ENCODE measurements around the gene ST6GALNAC4. TPM values are rescaled to one million over a fixed set of nuclear protein-coding genes. Genes with fewer than 3 reads are reported as not detected.

Gene ST6GALNAC4
- total RNA-seq, 4 donors from 2014 or later: 25.2 to 49.7 (median 31.7) TPM

DNA sequence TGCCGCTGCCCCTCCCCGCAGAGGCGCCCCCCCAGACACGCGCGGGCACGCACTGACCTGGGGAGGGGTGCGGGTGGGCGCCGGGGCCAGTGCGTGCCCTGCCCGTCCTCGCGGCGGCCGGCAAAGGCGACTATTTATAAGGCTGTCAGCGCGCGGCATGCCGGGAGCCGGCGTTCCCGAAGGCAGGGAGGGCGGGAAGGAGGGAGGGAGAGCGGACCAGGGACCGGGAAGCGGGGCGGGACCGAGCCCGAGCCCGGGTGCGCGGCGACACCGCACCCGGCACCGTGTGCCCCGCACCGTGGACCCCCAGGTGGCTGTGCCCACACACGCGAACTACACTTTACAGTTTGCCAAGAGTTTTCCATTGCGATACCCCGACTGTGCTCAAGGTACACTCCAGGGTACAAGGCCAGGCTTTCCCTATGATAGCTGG, 39.3 kb downstream of the ST6GALNAC4 start, which contains the start of gene AK1:
Gene AK1, minus strand, starts transcription at position 110 of the 433 bp plus-strand sequence. CDS start 3,058 bp downstream, outside the sequence.
- TF ChIP-seq, protein P1, sequence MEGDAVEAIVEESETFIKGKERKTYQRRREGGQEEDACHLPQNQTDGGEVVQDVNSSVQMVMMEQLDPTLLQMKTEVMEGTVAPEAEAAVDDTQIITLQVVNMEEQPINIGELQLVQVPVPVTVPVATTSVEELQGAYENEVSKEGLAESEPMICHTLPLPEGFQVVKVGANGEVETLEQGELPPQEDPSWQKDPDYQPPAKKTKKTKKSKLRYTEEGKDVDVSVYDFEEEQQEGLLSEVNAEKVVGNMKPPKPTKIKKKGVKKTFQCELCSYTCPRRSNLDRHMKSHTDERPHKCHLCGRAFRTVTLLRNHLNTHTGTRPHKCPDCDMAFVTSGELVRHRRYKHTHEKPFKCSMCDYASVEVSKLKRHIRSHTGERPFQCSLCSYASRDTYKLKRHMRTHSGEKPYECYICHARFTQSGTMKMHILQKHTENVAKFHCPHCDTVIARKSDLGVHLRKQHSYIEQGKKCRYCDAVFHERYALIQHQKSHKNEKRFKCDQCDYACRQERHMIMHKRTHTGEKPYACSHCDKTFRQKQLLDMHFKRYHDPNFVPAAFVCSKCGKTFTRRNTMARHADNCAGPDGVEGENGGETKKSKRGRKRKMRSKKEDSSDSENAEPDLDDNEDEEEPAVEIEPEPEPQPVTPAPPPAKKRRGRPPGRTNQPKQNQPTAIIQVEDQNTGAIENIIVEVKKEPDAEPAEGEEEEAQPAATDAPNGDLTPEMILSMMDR (IDR thresholded peaks at IDR 0.05): no peak
- TF ChIP-seq EP300 (IDR thresholded peaks at IDR 0.05): no peak
- peak in 1 of 2 donors; percentile 35 for TF ChIP-seq POLR2A (IDR thresholded peaks at IDR 0.05)
- peak; percentile 66 for TF ChIP-seq POLR2AphosphoS5 (IDR thresholded peaks at IDR 0.05)
- H3K9me3 ChIP-seq: no peaks in the 10 kb centered on the region
- no peaks in the 10 kb centered on the region for H3K27me3 ChIP-seq
- H3K36me3 ChIP-seq: peaks cover 0 to 7% of the 10 kb centered on the region in 2 donors
- H3K27ac ChIP-seq: peak within 1 kb of the TSS in 3 of 4 donors; percentile 90 to 91 (median 90)
- H3K4me3 ChIP-seq: peak within 1 kb of the TSS; percentile 31 to 76
- WGBS, 2 donors (ENCODE audit: low coverage in 1 of 2): 0 to 2% methylated on average over 1 to 8 of the region's 44 CpGs
- ATAC-seq: peak; percentile 79
- H3K4me1 ChIP-seq: peaks cover 0 to 59% (median 45%) of the 10 kb centered on the region in 3 donors

DNA sequence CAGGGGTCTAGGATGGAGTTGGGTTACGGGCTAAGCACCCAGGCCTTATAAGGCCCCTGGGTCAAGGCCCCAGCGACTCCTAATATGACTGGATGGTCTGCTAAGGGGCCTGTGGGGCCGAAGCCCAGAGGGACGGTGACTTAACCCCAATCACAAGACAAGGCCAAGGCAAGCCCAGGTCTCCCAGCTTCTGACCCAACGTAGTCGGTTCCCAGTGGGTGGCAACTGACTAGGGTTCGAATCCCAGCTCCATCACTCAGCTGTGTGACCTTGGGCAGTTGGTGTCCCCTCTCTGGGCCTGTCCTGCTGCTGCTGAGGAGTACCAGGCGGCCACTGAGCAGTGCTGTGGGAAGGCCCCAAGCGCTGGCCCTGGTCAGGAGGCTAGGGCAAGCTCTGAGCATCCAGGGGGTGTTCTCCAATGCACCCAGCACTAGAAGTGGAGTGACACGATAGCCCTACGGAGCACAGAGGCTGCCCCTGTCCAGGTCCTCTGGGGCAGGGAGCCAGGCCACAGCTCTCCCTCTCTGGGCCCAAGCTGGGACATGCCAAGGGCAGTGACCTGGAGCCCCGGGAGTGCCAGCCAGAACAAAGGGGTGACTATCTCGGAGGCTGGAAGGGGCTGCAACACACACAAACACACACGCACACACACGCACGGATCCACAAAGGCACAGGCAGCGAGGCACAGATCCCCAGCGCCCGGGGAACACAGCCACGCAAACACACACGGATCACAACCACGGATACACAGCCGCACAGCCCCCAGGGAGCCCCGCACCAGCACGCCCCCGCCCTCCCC, 39.9 kb downstream of the ST6GALNAC4 start:
- peaks cover 0 to 59% (median 45%) of the 10 kb centered on the region in 3 donors for H3K4me1 ChIP-seq
- no peaks in the 10 kb centered on the region for H3K9me3 ChIP-seq
- H3K4me3 ChIP-seq: peak overlapping the region; percentile 31 to 76
- H3K27me3 ChIP-seq: no peaks in the 10 kb centered on the region
- TF ChIP-seq, protein P1 (IDR thresholded peaks at IDR 0.05): no peak
- TF ChIP-seq EP300 (IDR thresholded peaks at IDR 0.05) (no peak), POLR2AphosphoS5 (IDR thresholded peaks at IDR 0.05) (no peak), POLR2A (IDR thresholded peaks at IDR 0.05) (no peak)
- ATAC-seq: peak; percentile 26
- peak overlapping the region in 3 of 4 donors; percentile 90 to 91 (median 90) for H3K27ac ChIP-seq
- peaks cover 0 to 14% of the 10 kb centered on the region in 2 donors for H3K36me3 ChIP-seq
- no CpG with 5 or more reads among the region's 26 CpGs for WGBS, 2 donors (ENCODE audit: low coverage in 1 of 2)

DNA sequence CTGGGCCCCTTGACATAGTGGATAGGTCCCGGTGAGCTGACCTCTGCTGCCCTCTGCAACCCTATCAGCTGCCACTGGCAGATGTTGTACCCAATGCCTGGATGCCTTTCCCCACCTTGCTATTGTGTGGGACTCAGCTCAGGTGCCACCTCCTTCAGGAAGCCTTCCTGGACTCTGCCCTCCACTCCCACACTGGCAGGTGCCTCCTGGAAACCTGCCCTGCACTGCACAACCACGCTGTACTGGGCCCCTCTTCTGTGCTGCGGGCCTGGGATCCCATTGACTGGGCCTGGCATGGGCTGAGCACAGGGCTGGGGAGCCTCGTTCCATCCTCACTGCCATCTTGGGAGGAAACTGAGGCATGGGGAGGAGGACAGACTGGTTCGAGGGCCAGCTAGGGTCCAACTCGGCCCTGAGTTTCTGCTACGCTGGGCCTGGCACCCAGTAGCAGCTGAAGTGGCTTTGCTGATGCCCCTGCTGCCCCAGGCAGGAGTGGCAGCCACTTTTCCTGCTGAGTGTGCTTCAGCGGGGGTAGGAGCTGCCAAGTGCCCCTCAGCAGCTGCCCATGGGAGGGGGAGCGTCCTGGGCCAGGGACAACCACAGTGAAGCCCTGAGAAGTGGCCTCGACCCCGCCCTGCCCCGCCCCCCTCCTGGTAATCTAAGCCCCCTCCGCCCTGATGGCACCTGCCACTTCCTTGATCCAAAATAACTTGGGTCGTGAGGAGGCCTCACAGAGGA, 40.6 kb downstream of the ST6GALNAC4 start:
- Histone ChIP-seq H3K27me3 (no peaks in the 10 kb centered on the region), H3K4me3 (peak overlapping the region in 1 of 2 donors; percentile 76), H3K27ac (peak overlapping the region in 3 of 4 donors; percentile 90 to 91 (median 90)), H3K36me3 (peaks cover 0 to 21% of the 10 kb centered on the region in 2 donors), H3K9me3 (no peaks in the 10 kb centered on the region), H3K4me1 (peaks cover 0 to 59% (median 45%) of the 10 kb centered on the region in 3 donors)
- ATAC-seq: no peak
- TF ChIP-seq POLR2AphosphoS5 (IDR thresholded peaks at IDR 0.05): no peak
- TF ChIP-seq, protein P1 (IDR thresholded peaks at IDR 0.05): no peak
- no CpG with 5 or more reads among the region's 14 CpGs for WGBS, 2 donors (ENCODE audit: low coverage in 1 of 2)

DNA sequence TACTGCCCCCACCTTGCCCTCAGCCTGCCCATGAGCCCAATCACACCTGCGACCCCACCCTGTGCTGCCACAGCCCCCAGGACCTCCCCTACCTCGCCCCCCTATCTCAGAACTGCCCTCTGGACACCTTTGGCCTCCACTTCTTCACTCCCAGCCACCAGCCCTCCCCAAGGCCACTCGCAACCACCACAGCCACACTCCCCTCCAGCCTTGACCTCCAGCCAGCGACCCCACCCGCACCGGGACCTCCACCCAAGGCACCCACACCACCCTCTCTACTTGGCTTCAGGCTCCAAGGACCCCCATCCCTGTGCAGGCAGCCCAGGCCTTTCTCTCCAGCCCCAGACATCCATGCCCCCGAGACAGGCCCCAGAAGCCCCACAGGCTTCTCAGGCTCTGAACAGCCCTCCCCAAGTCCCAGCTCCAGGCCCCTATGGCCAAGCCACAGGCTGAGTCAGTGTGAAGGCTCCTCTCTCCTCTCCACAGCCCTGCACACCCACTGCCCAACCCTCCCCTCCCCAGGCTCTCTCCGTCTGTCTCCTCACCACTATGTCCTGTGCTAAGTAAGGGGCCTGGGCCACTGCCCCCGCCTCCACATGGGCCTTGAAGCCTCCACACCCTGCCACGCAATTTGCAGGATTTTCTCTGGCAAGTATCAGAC, 41.4 kb downstream of the ST6GALNAC4 start:
- Histone ChIP-seq H3K4me1 (peaks cover 0 to 59% (median 45%) of the 10 kb centered on the region in 3 donors), H3K27me3 (no peaks in the 10 kb centered on the region), H3K4me3 (peak overlapping the region in 1 of 2 donors; percentile 76), H3K9me3 (no peaks in the 10 kb centered on the region), H3K27ac (peak overlapping the region in 3 of 4 donors; percentile 90 to 91 (median 90)), H3K36me3 (peaks cover 0 to 29% of the 10 kb centered on the region in 2 donors)
- ATAC-seq: no peak
- no peak for TF ChIP-seq POLR2AphosphoS5 (IDR thresholded peaks at IDR 0.05)
- TF ChIP-seq, protein P1 (IDR thresholded peaks at IDR 0.05): no peak
- TF ChIP-seq EP300 (IDR thresholded peaks at IDR 0.05): no peak
- TF ChIP-seq POLR2A (IDR thresholded peaks at IDR 0.05): no peak
- WGBS, 2 donors (ENCODE audit: low coverage in 1 of 2): 70% methylated on average over 8 of the region's 10 CpGs; no CpG with 5 or more reads in 1 of the 2 donors
